ENCODE results near the gene MAP2K5.

MAP2K5 gene

GRCh38 chr15:67534360-67534759 is 8.1 kb upstream of the MAP2K5 start:
- in situ Hi-C loops (cut with MboI; ENCODE audit: low pct_unique_long_range_greater_than_20kb, low sequenced_read_pairs, unreplicated experiment) = no loop called here
- no peak for TF ChIP-seq CTCF (IDR thresholded peaks at IDR 0.05; ENCODE audit: extremely low read depth, insufficient read depth, missing control alignments)
- DNase-seq (ENCODE audit: low spot score) = no peak

- no peak for TF ChIP-seq CTCF (IDR thresholded peaks at IDR 0.05; ENCODE audit: extremely low read depth, insufficient read depth, missing control alignments)
- in situ Hi-C loops (cut with MboI; ENCODE audit: low pct_unique_long_range_greater_than_20kb, low sequenced_read_pairs, unreplicated experiment) = no loop called here
- DNase-seq (ENCODE audit: low spot score) = no peak
Measured at GRCh38 chr15:67537771-67538170, 4.7 kb upstream of the MAP2K5 start.

GRCh38 chr15:67543348-67543718 is 830 bp downstream of the MAP2K5 start:
- no peak for DNase-seq (ENCODE audit: low spot score)
- in situ Hi-C loops (cut with MboI; ENCODE audit: low pct_unique_long_range_greater_than_20kb, low sequenced_read_pairs, unreplicated experiment) = no loop called here
- TF ChIP-seq CTCF (IDR thresholded peaks at IDR 0.05; ENCODE audit: extremely low read depth, insufficient read depth, missing control alignments) = no peak

GRCh38 chr15:67544475-67544874 is 2.0 kb downstream of the MAP2K5 start:
- in situ Hi-C loops (cut with MboI; ENCODE audit: low pct_unique_long_range_greater_than_20kb, low sequenced_read_pairs, unreplicated experiment) = no loop called here
- no peak for DNase-seq (ENCODE audit: low spot score)
- no peak for TF ChIP-seq CTCF (IDR thresholded peaks at IDR 0.05; ENCODE audit: extremely low read depth, insufficient read depth, missing control alignments)

GRCh38 chr15:67545864-67546263 is 3.4 kb downstream of the MAP2K5 start:
- no peak for TF ChIP-seq CTCF (IDR thresholded peaks at IDR 0.05; ENCODE audit: extremely low read depth, insufficient read depth, missing control alignments)
- in situ Hi-C loops (cut with MboI; ENCODE audit: low pct_unique_long_range_greater_than_20kb, low sequenced_read_pairs, unreplicated experiment) = no loop called here
- DNase-seq (ENCODE audit: low spot score) = no peak

GRCh38 chr15:67547064-67547463 is 4.6 kb downstream of the MAP2K5 start:
- no peak for DNase-seq (ENCODE audit: low spot score)
- no peak for TF ChIP-seq CTCF (IDR thresholded peaks at IDR 0.05; ENCODE audit: extremely low read depth, insufficient read depth, missing control alignments)
- in situ Hi-C loops (cut with MboI; ENCODE audit: low pct_unique_long_range_greater_than_20kb, low sequenced_read_pairs, unreplicated experiment) = no loop called here

- TF ChIP-seq CTCF (IDR thresholded peaks at IDR 0.05; ENCODE audit: extremely low read depth, insufficient read depth, missing control alignments) = no peak
- DNase-seq (ENCODE audit: low spot score) = no peak
- in situ Hi-C loops (cut with MboI; ENCODE audit: low pct_unique_long_range_greater_than_20kb, low sequenced_read_pairs, unreplicated experiment) = no loop called here
Measured at GRCh38 chr15:67547836-67548235, 5.3 kb downstream of the MAP2K5 start.

Data from GM13977 (cell line).